OCI-LY1 (cell line): Measurements from ENCODE around the gene PES1.
A peak's percentile ranks its signal among the peaks of the same experiment; 100 is the strongest.

Source experiments
- H2AFZ ChIP-seq: fragments of 200-600 bp; sonication (generic), shearing (Covaris generic); 2 replicates; pipeline ENCODE4 v1.6.0; 2014; ENCODE audit warnings: antibody characterized with exemption, mild to moderate bottlenecking, low read length
- H3F3A ChIP-seq: fragments of 200-600 bp; sonication (generic), shearing (Covaris generic); 2 replicates; pipeline ENCODE4 v1.6.0; 2014; ENCODE audit warnings: mild to moderate bottlenecking, antibody characterized with exemption, low read length, moderate library complexity; ENCODE audit not compliant: insufficient read depth
- H3K27ac ChIP-seq: fragments of 200-600 bp; sonication (generic); 2 replicates; pipeline ENCODE4 v1.5.1; 2014; ENCODE audit warnings: low read length, mixed run types, mild to moderate bottlenecking, low read depth; ENCODE audit not compliant: poor library complexity, severe bottlenecking
- H3K27me3 ChIP-seq: fragments of 200-600 bp; sonication (generic); 2 replicates; pipeline ENCODE4 v1.6.0; 2014; ENCODE audit warnings: antibody characterized with exemption, mild to moderate bottlenecking, low read length, moderate library complexity; ENCODE audit not compliant: insufficient read depth
- H3K36me3 ChIP-seq: fragments of 200-600 bp; sonication (generic); 2 replicates; pipeline ENCODE4 v1.6.1; 2014; ENCODE audit warnings: mild to moderate bottlenecking, antibody characterized with exemption, low read length, moderate library complexity, mixed read lengths; ENCODE audit not compliant: insufficient read depth
- H3K4me1 ChIP-seq: fragments of 200-600 bp; sonication (generic); 2 replicates; pipeline ENCODE4 v1.5.1; 2014; ENCODE audit warnings: mild to moderate bottlenecking, low read length, moderate library complexity; ENCODE audit not compliant: insufficient read depth, severe bottlenecking
- H3K4me2 ChIP-seq: fragments of 200-600 bp; sonication (generic), shearing (Covaris generic); 2 replicates; pipeline ENCODE4 v1.6.1; 2014; ENCODE audit warnings: low read length
- H3K4me3 ChIP-seq: fragments of 200-600 bp; sonication (generic); 2 replicates; pipeline ENCODE4 v1.5.1; 2014; ENCODE audit warnings: low read length, low read depth, mild to moderate bottlenecking, mixed read lengths; ENCODE audit not compliant: poor library complexity, severe bottlenecking
- H3K79me2 ChIP-seq: fragments of 200-600 bp; shearing (Covaris generic); 2 replicates; pipeline ENCODE4 v1.6.1; 2016; ENCODE audit warnings: mixed run types, low read length, mixed read lengths; ENCODE audit not compliant: insufficient read depth
- H3K9ac ChIP-seq: fragments of 200-600 bp; sonication (generic), shearing (Covaris generic); 2 replicates; pipeline ENCODE4 v1.6.1; 2014; ENCODE audit warnings: mild to moderate bottlenecking, low read length, mixed read lengths
- H3K9me2 ChIP-seq: fragments of 200-600 bp; sonication (generic), shearing (Covaris generic); 2 replicates; pipeline ENCODE4 v1.6.1; 2014; ENCODE audit warnings: low read depth, mild to moderate bottlenecking, low read length, mixed read lengths
- H3K9me3 ChIP-seq: fragments of 200-600 bp; shearing (Covaris generic); 2 replicates; pipeline ENCODE4 v1.6.1; 2014; ENCODE audit warnings: low read length, mixed read lengths
- H4K20me1 ChIP-seq: fragments of 200-600 bp; sonication (generic), shearing (Covaris generic); 2 replicates; pipeline ENCODE4 v1.6.0; 2016; ENCODE audit warnings: mild to moderate bottlenecking, low read length; ENCODE audit not compliant: insufficient read depth
- EZH2 ChIP-seq: fragments of 200-600 bp; sonication (generic), shearing (Covaris generic); IDR thresholded peaks from 2 replicates; pipeline ENCODE4 v1.8.0; 2017; ENCODE audit warnings: borderline replicate concordance, mixed run types, mild to moderate bottlenecking, antibody characterized with exemption, low read length, moderate library complexity, mixed read lengths
- TF ChIP-seq, protein P1 (sequence below): fragments of 200-600 bp; sonication (generic), shearing (Covaris generic); IDR thresholded peaks from 2 replicates; pipeline ENCODE4 v1.5.1; 2017; ENCODE audit warnings: mild to moderate bottlenecking, antibody characterized with exemption, low read length, moderate library complexity, mixed read lengths

PES1 gene

DNA sequence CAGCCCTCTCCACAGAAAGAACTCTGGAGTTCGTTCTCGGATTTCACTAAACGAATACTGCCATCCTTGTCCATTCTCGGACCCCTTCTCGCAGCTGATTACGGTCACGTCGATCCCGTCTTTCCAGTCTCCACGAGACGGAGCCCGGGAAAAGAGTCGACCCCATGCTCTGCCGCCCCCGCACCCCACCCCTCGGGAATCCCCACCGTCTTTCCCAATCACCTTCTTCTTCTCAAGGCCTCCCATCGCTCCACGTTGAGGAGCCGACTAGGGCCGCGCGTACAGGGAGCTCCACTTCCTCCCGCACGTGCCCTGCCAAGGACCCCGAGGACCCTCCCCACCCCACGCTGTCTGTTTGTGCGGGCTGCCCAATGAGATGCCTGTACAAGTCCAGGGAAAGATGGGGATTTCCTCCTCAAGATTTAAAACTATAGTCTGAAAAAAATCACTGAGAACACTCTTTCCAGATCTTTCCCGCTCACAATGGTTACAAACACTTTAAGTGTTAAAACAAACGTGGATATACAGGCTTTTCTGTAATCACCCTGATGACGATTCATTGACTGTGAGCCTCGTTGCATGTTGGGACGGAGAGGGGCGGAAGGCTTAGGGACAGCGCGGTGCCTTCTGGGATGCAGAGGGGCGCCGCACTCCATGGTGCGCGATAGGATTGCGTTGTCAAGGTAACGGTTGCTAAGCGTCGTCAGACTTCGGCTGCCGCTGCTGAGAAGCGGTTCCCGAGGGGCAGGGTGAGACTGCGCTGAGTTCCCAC lies at the start of gene PES1:
TSS of gene PES1 (minus strand) at position 323 of the 772 bp plus-strand sequence. CDS start at position 246, 77 bp downstream.
- H3K9me3 ChIP-seq: no peaks in the 10 kb centered on the region
- H3K27ac ChIP-seq: peak within 1 kb of the TSS; percentile 66
- peaks cover 17% of the 10 kb centered on the region for H3K79me2 ChIP-seq
- H2AFZ ChIP-seq: no peak within 1 kb of the TSS
- no peaks in the 10 kb centered on the region for H3K27me3 ChIP-seq
- peak within 1 kb of the TSS; percentile 94 for H3K9ac ChIP-seq
- H3K36me3 ChIP-seq: peaks cover 29% of the 10 kb centered on the region
- H3K4me1 ChIP-seq: peaks cover 17% of the 10 kb centered on the region
- peak within 1 kb of the TSS; percentile 93 for H3K4me2 ChIP-seq
- H4K20me1 ChIP-seq: no peaks in the 10 kb centered on the region
- TF ChIP-seq, protein P1, sequence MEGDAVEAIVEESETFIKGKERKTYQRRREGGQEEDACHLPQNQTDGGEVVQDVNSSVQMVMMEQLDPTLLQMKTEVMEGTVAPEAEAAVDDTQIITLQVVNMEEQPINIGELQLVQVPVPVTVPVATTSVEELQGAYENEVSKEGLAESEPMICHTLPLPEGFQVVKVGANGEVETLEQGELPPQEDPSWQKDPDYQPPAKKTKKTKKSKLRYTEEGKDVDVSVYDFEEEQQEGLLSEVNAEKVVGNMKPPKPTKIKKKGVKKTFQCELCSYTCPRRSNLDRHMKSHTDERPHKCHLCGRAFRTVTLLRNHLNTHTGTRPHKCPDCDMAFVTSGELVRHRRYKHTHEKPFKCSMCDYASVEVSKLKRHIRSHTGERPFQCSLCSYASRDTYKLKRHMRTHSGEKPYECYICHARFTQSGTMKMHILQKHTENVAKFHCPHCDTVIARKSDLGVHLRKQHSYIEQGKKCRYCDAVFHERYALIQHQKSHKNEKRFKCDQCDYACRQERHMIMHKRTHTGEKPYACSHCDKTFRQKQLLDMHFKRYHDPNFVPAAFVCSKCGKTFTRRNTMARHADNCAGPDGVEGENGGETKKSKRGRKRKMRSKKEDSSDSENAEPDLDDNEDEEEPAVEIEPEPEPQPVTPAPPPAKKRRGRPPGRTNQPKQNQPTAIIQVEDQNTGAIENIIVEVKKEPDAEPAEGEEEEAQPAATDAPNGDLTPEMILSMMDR: no peak
- TF ChIP-seq EZH2: no peak
- no peaks in the 10 kb centered on the region for H3F3A ChIP-seq
- no peaks in the 10 kb centered on the region for H3K9me2 ChIP-seq
- peak within 1 kb of the TSS; percentile 97 for H3K4me3 ChIP-seq

DNA sequence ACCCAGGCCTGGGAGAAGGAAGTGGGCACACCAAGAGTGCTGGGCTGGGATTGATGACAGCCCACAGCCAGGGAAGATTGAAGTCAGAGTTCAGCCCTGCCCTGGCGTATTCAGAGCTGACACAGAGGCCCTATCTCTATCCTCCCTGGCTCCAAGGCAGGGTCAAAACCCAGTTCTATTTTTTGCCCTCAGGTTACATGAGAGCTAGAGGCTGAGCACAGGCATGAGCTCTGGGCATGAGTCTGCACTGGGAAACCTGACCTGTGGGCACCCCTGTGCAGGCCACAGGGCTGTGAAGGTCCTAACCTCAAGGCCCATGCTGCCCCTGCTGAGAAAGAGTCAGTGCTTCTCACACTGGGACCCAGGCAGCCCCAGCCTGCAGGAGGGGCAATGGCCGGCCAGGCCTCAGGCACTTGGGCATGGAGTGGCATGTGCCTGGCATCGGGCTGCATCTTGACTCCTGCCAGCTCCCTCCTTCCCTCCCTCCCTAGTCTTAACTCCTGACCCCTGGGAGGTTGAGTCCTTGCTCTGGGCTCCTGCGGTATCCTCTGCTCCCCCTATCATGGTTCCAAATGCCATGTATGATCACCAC lies 49.2 kb upstream of the PES1 start:
- Histone ChIP-seq H3K4me3 (no peak overlapping the region), H3K79me2 (no peaks in the 10 kb centered on the region), H3K27ac (no peak overlapping the region), H3K36me3 (no peaks in the 10 kb centered on the region), H3K27me3 (0 out of 2 replicates have a peak, but pooled peaks cover 5% of the 10 kb centered on the region), H3F3A (no peaks in the 10 kb centered on the region), H4K20me1 (no peaks in the 10 kb centered on the region), H3K9me3 (no peaks in the 10 kb centered on the region), H3K9me2 (no peaks in the 10 kb centered on the region), H3K4me2 (no peak overlapping the region), H2AFZ (no peak overlapping the region), H3K4me1 (peaks cover 12% of the 10 kb centered on the region), H3K9ac (no peak overlapping the region)
- TF ChIP-seq, protein P1: no peak
- no peak for TF ChIP-seq EZH2

DNA sequence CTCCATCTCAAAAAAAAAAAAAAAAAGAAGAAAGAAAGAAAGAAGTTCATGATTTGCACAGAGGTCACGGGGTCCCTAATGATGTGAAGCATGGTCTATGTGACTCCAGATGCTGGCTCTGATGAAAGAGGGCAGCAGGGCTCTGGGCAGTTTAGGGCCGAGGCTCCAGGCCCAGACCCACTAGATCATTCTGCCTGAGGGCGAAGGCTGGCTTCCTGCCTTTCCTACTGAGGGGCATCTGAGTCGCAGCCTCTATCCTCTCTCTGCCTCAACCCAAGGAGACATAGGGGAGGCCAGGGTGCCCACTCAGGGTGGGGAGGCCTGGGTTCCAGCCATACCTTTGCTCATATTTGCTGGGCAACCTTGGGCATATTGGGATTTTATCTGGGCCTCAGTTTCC lies 48.7 kb upstream of the PES1 start:
- no peaks in the 10 kb centered on the region for H4K20me1 ChIP-seq
- H2AFZ ChIP-seq: no peak overlapping the region
- H3K9me2 ChIP-seq: no peaks in the 10 kb centered on the region
- no peak overlapping the region for H3K4me3 ChIP-seq
- H3K36me3 ChIP-seq: no peaks in the 10 kb centered on the region
- H3K27ac ChIP-seq: no peak overlapping the region
- H3K79me2 ChIP-seq: no peaks in the 10 kb centered on the region
- TF ChIP-seq EZH2: no peak
- TF ChIP-seq, protein P1: no peak
- H3K27me3 ChIP-seq: 0 out of 2 replicates have a peak, but pooled peaks cover 5% of the 10 kb centered on the region
- H3F3A ChIP-seq: no peaks in the 10 kb centered on the region
- H3K4me1 ChIP-seq: peaks cover 16% of the 10 kb centered on the region
- no peaks in the 10 kb centered on the region for H3K9me3 ChIP-seq
- H3K9ac ChIP-seq: no peak overlapping the region
- no peak overlapping the region for H3K4me2 ChIP-seq
